ENCODE results near the gene TMEM171.

Gene TMEM171, protein sequence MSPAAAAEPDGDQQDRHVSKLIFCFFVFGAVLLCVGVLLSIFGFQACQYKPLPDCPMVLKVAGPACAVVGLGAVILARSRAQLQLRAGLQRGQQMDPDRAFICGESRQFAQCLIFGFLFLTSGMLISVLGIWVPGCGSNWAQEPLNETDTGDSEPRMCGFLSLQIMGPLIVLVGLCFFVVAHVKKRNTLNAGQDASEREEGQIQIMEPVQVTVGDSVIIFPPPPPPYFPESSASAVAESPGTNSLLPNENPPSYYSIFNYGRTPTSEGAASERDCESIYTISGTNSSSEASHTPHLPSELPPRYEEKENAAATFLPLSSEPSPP

DNA sequence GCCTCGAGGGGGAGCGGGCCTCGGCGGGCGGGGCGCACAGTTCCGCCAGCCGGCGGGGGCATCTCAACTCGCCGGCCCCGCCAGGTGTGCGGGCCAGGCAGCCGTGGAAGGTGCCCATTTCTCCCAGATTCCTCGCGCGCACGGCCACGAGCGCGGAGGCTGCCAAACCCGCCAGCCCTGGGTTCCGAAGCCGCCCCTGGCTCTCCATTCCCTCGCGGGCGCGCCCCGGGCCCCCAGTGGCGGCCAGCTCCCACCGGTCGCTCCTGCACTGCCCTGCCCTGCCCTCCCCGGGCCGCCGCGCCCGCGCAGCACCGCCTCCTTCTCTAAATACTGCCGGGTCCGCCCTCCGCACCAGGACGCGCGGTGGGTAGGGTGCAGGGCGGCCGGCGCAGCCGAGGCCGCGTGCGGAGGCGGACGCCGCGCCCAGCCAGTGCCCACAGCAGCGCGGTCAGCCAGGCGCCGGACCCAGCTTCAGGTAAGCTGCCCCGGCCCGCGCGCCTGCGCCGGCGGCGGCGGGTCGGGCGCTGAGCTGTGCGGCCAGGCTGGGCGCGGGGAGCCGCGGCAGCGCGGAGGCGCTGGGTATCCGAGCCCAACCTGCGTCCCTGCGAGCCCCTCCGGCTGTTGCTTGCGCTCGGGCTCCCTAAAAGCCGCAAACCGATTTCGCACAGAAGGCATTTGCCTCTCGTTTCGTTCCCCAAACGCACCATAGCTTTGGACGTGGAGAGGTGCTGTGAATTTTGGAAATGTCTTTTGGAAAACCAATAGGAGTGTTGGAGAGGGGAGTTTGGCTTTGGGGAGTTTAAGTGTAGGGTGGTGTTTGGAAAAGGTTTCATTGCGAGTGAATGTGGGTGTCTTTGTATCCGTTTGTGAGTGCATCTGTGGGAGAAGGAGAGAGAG, at the start of gene TMEM171:
Gene TMEM171, plus strand, starts transcription at position 354 of the 897 bp plus-strand sequence. CDS start 2,799 bp downstream, outside the sequence.
- DNase-seq (ENCODE audit: low spot score): no peak

DNA sequence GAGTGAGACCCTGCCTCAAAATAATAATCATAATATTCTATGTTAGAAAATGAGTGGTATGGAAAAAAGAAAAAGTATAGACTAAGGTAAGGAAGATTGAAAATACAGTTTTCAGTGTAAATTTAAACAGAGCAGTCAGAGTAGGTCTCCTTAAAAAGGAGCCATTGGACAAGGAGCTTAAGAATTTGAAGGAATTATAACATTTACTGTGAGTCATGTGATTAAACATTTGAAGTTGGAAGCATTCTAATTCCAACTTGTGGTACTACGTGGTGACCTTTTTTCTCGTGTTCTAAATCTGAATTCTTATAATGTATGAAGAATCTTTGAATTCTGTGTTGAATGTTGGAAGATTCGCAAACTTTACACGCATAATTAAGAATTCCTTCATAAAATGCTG, 39.3 kb upstream of the TMEM171 start:
- DNase-seq (ENCODE audit: low spot score): no peak

DNA sequence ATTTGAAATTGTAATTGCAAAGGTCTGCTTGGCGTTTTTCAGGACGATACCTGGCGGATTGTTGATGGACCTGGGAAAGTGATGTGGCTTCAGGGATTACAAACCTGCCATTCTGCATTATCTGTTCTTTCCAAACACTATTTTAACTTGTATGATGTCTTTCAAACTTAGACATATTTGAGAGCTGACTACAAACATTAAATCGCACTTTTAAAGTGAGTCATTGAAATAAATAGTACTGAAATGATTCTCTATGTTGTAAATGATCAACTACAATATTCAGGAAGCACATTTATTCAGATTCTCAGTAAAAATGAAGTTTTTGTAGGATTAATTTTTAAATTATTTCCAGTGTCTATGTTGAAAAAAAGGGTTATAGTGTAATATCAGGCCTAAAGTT, 32.3 kb upstream of the TMEM171 start:
- no peak for DNase-seq (ENCODE audit: low spot score)

DNA sequence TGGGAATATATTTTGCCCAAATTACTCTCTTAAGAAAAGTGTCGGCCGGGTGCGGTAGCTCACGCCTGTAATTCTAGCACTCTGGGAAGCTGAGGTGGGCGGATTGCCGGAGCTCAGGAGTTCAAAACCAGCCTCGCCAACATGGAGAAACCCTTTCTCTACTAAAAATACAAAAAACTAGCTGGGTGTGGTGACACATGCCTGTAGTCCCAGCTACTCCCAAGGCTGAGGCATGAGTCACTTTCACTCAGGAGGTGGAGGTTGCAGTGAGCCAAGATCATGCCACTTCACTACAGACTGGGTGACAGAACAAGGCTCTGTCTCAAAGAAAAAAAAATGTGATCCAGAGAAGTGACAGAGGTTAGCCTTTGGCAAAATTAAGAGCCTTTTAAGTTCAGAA, 26.4 kb upstream of the TMEM171 start:
- no peak for DNase-seq (ENCODE audit: low spot score)

DNA sequence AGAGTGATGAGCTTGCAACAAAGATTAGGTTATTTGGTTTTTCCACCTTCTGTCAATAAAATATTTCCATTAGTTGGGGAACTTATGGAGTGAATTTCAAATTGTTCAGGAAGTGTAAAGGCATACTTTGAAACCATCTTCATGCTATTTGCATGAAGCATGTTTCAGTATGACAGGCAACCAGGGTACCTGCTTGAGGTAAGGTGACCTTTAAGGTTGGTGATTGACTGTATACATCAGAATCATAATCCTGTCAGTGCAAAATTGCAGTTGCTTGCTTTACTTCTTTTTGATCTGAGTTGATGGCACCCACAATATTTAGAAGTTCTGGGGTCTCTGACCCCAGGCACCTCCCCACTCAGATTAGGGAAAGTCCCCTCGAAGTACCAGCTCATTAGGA, 26.0 kb upstream of the TMEM171 start:
- no peak for DNase-seq (ENCODE audit: low spot score)

DNA sequence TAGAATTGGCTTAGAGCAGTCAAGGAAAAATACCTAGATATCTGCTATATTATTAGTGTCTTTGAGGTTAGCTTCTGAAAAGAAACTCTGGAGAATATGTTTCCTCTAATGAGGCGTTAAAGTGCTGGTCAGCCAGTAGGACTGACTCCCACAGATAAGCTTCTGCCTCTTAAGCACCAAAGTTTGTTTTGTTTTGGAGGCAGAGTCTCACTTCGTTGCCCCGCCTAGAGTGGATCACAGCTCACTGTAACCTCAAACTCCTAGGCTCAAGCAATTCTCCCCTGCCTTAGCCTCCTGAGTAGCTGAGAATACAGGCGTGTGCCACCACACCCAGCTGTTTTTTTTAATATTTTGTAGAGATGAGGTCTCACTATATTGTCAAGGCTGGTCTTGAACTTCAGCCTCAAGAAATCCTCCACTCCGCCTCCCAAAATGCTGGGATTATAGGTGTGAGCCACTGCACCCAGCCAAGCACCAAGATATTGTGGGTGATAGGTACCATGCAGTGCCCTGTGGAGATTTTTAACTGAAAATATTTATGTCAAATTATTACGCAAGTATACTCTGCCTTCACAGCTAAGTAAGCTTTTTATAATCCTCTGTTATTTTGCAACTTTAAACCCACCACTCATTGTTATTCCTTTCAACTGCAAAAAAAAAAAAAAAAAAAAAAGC, 24.7 kb upstream of the TMEM171 start:
- no peak for DNase-seq (ENCODE audit: low spot score)

DNA sequence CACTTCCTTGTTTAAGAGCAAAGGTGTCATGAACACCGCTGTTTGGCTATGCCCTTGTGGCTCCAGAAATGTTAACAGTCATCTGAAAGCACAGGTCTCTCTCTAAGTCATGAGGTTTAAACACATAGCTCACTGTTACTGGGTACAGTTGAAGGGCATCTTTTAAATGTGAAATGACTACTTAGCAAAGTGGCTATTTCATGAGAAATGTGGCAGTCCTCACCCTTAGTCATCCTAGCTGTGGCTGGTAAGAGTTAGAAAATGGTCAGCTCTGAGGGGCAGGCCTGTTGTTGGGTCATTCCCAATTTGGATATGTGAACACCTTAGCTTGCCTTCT, 24.2 kb upstream of the TMEM171 start:
- DNase-seq (ENCODE audit: low spot score): no peak

DNA sequence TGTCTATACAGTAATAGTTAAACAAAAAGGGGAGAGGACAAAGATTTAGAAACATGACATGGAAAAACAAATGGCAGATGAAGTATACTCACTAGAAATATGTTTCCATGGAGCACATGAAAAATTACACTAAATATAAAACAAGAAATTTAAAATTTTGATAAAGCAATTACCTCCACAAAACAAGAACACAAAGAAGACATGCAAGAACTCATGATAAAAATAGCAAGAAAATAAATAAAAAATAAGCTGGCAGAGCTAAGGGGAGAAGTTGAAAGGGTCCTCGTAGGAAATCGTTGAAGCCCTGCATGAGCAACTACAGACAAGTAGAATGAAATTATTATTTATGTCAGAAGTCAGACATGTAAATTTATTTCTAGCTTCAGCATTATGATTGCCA, 22.6 kb upstream of the TMEM171 start:
- DNase-seq (ENCODE audit: low spot score): no peak

DNA sequence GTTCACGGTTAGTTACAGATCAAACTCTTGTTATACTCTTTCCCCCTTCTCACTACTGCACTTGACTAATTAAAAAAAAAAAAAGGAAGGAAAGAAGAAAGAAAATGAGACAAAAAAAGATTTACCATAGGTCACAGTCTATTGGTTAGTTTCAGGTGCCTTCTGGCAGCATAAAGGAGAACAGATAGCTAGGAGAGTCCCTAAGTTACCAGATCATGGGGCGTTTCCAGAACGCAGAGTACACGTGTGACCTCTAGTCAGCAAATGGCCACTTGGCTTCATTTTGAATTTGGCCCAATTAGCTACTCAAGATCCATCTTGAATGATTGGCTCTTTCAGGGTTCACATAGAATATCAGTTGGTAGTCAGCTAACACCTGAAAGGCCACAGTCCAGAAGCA, 20.3 kb upstream of the TMEM171 start:
- DNase-seq (ENCODE audit: low spot score): no peak

DNA sequence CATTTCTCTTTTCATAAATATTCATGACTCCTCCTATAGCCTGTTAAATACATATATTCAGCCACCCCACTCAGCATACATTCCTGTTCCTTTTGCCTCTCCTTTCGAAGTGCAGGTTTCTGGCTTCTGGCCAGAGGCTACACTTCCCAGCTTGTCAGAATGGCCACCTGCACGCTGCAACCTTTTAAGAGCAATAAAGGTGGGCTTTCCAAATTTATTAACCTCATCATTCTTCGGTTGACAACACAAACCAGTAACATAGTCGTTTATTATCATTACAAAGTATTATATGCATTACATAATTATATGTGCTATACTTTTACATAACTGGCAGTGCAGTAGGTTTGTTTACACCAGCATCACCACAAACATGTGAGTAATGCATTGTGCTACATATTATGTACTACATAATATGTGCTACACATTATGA, 16.5 kb upstream of the TMEM171 start:
- DNase-seq (ENCODE audit: low spot score): no peak

DNA sequence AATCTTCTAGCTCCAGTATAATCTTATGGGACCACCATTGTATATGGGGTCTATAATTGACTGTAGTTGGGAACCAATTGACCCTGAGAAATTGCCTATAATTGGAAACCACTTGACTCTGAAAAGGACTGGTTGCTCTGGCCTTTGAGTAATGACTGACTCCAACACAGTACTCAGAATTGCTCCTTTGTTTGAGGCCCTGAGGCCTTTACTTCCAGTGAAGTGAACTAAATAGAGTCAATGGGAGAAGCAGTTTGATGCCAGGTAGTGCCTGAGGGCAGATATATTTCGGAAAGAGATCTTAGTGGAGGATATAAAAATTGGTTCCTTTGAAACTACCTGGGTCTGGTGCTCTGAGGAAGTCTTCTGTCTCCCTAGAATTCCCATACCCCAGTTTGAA, 16.0 kb upstream of the TMEM171 start:
- no peak for DNase-seq (ENCODE audit: low spot score)

DNA sequence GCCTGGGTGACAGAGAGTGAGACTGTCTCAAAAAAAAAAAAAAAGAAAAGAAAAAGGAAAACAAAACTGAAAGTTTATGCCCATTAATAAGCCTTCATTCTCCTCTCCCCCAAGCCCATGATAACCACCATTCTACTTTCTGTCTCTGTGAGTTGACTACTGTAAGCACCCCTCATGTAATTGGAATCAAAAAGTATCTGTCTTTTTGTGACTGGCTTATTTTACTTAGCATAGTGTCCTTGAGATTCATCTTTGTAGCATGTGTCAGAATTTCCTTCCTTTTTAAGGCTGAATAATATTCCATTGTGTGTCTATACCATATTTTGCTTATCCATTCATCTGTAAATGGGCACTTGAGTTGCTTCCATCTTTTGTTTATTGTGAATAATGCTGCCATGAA, 14.0 kb upstream of the TMEM171 start:
- no peak for DNase-seq (ENCODE audit: low spot score)

DNA sequence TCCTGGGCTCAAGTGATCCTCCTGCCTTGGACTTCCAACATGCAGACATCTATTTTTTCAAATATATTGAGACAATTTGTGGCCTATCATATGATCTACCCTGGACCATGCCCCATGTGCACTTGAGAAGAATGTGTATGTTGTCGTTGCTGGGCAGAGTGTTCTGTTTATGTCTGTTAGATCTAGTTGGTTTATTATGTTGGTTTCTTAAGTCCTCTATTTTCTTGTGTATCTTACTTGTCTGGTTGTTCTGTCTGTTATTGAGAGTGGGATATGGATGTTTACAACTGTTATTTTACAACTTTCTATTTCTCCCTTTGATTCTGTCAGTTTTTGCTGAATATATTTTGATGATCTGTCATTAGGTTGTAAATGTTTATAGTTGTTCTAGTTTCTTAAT, 10.2 kb upstream of the TMEM171 start:
- DNase-seq (ENCODE audit: low spot score): no peak

DNA sequence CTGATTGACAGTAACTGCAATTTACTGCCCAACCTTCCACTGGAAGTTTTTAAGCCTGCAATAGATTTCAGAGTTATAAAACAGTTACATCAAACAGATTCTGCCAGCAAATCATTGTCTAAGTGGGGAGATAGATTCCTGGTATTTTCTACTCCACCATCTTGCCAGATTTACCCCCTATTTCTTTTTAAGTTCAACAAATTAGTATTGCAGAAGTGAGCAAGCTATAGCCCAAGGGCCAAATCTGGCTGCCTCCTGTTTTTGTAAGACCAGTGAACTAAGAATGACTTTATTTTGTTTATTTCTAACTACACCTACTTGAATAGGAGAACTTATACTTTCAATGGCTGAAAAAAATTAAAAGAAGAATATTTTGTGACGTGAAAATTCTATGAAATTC, 8.8 kb upstream of the TMEM171 start:
- DNase-seq (ENCODE audit: low spot score): no peak

DNA sequence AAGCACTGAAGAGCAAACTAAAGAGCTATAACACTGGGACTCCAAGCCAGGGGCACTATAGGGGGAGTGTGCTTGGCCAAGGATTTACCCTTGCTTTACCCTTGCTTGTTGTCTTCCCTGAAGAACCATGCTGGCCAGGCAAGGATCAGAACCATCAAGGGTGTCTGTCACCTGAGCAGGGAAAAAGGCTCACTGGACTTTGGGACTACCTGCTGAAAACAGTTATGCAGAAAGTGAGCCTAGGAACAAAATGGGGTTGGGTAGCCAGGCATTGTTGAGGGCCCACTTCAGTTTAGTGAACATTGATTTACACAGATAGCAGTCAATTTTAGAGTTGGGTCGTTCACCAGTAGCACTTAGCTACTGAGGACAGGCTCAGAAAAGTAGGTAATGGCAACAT, 8.0 kb upstream of the TMEM171 start:
- no peak for DNase-seq (ENCODE audit: low spot score)

DNA sequence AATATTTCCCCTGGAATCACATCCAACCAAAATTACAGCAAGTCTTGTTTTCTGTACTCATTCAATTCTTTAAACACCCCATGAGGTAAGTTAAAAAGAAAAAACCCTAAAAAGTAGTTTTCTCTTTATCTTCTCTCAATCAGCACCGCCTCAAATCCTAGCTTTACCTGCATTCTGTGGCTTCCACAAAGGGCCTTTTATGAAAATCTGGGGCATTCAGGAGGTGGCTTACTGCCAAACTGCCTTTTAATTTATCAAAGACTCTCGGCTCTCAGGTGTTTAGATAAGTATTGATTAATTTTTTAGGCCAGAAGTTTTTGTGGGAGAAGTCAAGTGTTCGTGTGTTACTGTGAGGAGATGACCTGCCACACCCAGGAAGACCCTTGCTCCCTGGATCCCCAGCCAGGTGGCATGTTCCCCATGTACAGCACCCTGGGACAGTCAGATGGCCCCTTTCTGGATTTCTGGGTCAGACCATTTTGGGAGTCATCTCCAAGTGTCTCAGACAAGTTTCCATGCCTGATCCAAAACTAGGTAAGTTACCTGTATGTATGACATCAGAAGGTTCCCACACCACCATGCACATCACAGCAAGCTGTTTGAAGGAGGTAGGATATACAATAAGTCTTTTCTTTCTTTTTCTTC, 6.2 kb upstream of the TMEM171 start:
- no peak for DNase-seq (ENCODE audit: low spot score)

DNA sequence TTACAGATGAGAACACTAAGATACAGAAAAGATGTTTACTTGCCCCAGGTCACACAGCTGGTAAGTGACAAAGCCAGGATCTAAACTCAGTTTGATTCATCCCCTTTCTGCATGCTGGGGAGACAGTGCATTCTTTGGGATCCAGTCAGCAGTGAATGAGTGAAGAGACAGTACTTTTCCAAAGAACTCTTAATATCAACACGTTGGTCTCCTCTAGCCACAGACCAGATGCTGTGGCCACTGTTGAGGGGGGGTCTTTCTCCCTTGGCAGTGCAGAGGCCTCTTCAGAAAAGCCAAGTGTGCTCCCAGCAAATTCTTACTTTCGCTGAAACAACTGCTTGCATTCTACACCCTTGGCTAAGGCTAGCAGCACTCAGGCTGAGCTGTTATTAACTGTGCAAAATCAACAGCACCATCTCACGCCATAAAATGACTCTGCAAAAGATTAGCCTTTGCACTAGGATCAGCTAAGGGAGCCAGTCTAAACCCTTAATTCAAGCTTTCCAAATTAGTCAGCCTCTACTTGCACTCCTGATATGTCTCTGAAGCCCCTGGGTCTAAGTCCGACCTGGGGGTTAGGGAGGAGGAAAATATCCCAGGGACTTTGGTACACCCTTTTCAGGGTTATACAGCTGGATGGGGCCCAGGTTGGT, 4.8 kb upstream of the TMEM171 start:
- DNase-seq (ENCODE audit: low spot score): no peak

DNA sequence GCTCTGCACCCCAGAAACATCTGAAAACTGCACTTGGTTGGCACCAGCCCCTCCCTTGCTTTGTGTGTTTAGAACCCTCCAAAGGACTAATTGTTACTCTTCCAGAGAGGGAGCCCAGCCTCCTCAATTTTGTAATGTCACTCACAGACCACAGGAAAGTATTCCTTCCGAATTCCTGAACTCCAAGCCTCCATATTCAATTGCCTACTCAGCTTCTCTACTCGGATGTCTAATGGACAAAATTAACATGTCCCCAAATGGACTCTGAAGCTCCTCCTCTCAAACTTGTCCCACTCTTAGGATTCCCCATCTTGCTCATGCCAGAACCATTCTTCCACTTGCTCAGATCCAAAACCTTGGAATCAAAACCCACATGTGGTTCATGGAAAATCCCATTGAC, 3.9 kb upstream of the TMEM171 start:
- DNase-seq (ENCODE audit: low spot score): no peak

DNA sequence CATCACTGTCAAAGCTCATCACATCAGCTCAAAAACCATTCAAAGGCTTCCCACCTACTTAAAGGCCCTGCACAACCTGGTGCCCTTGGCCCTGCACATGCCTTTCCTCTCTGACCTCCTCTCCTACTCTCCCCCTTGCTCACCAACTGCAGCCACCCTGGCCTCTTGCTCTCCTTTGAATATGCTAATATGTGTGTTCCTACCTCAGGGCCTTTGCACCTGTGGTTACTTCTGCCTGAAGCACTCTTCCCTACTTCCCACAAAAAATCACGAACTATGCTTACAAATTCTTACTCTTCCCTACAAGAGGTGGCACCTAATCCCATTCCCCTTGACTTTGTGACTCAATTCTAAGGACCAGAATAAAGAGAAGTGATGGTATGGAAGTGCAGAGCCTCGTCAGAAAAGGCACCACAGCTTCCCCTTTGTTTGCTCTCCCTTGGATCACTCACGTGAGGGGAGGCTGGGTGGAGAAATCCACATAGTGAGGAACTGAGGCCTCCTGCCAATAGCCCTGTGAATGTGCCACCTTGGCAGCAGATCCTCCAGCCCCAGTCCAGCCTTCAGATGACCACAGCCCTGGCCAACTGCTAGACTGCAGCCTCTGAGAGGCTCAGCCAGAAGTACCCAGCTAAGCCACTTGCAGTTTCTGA, 3.2 kb upstream of the TMEM171 start:
- no peak for DNase-seq (ENCODE audit: low spot score)

DNA sequence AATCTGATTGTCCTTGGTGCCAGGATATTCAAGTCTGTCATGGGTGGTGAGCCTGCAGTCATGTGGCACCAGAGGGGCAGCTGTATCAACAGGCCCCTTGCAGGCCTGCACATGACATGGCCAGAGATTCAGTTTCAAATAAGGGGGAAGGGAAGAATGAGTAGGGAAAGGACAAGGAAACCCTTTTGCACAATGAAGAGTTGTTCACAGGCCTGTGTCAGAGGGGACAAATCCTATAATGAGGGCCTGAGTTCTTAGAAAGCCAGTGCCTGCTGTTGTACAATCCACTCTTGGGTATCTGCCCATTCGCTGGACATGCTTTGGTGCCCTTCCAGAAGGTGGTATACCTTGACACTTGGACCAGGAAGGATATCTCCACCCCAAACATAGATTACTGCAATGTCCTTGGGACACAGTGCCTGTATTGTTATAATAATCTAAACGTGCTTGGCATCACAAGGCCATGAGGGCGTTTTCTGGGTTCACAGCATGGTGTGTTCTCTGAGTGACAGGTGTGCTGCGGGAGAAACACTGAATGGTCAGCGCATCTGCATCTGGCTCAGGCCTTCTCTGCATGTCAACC, 1.9 kb upstream of the TMEM171 start:
- no peak for DNase-seq (ENCODE audit: low spot score)
